ENCODE results near the gene ATXN7L1.
"Not testable (repeated sequence)": the region's sequence is repeated elsewhere in the genome, so short reads cannot be mapped to it uniquely, and the experiment has no call there.

Gene ATXN7L1

DNA sequence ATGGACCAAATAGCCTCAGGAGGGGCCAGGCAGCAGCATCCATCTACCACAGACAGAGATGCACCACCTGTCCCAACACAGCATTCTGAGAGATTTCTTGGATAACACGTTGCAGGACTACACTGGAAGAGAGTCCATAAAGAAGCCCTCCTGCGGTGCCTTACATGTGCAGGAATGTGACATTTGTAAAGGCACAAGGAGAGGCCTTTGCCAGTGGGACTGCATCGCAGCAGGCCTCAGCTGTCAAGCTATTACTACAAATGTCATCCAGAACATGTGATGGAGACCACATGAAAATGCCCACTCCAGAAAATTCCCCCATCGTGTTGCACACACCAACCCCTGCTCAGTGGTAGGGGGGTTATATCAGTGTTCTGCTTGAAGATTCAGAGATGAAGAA lies 77.4 kb downstream of the ATXN7L1 start:
- no peak for DNase-seq

DNA sequence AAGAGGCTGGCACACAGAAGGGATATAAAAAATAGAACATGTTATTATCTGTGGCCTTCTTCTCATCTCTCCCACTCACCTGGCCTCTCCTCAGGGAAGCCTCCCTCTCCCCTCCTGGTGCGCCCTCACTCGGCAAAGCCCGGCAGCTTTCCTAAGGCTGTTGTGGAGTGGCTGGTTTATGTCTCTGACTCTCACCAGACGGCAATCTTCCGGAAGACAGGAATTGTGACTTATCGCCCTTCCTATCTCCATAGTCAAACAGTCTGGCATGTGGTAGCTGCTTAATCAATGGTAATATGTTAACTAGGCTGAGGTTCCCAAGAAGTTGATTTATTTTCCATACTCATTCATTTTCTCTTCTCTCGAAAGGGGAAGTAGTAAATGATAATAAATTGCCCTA lies 78.7 kb downstream of the ATXN7L1 start:
- DNase-seq, result no peak

DNA sequence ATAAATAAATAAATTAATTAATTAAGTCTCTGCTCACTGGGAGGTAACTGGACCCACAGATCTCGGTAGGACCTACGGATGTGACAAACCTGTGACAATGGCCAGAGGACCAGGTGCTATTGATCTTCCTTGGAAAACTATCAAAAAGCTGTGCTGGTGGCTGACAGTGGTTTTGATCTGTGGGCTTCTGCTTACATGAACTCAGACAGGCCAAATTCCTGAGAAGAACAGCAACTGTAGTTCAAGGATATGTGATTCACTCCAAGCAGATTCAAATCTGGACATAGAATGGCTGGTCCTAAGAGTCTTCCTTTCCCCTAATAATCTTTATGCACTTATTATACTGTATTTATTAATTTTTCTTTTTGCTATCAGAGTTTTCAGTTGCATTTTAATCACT lies 80.0 kb downstream of the ATXN7L1 start:
- DNase-seq, result no peak

DNA sequence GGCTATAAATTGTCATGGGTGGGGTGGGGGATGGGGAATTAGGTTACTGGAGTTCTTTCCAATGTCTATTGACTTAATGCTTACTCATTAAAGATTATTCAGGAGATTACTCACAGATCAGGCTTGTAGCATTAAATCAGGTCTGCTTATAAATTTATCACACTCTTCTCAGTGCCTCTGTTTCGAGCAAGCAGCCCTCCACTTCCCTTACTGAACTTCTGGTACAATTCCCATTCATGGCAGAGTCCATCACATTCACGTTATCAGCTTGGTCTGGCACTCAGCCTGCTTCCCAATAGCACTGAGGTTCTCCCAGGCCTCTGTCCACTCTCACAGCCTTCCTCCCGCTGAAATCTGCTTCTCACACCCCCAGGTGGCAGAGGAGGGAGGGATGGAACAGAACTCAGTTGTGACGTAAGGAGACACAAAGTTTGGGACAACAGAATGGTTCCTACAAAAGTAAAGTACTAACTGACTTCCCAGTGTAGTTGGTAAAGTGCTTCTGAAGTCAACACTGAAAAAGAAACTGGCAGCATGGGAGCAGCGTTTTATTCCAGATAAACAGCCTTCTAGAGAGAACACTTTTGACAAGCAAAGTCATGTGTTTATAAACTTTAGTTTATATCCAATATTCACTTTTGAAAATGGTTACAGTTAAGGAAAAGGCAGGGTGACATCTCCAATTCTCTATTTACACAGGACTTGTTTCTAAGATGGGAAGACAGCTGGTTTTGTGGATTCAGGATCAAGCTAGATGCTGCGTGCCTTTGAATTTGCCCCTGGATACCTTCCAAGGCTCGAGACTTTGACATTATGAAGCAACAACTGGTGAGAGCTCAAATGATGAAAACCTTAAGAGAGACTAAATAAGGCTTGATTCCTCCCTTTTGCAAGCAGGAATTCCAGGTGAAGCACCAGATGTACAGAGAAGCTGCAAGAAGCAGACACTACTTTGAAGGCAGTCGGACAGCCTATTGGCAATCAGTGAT lies 81.4 kb downstream of the ATXN7L1 start:
- no peak for DNase-seq

DNA sequence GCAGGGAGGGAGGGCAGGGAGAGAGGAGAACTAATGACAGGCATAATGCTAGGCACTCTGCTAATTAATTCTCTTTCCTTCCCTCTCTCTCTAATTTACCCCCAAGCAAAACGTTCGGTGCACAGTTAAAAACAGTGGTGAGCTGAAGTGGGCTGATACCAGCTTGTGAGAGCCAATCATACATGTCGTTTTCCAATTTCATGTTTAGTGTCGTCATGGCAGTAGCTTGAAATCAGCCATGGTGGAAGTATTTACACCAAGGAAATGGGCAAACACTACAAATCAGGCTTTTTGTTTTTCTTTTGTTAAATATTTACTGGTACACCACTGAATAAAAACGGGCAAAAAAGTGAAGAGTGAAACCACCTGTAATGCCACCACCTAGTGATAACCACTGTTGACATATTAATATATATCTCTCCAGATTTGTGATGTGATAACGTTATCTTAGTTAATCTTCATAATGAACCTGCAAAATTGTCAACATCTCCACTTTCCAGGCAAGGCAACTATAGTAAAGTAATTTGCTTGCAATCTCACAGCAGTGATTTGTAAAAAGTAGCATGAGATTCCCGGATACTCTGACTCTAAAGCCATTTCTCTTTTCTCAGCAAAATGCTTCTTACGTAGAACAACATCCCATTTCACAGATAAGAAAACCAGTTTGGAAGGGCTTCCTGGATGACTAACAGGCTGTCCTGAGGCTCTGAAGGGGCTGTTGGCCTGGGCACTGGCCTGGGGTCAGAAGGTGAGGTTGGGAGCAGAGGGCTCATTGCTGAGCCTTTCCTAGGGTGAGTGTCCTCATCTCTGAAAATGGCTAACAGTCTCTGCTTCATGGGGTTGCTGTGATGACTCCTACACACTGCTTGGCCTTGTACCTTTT lies 83.7 kb downstream of the ATXN7L1 start:
- DNase-seq, result no peak

- DNase-seq, result no peak
Measured at GRCh38 chr7:105791926-105792325, 84.5 kb downstream of the ATXN7L1 start.

DNA sequence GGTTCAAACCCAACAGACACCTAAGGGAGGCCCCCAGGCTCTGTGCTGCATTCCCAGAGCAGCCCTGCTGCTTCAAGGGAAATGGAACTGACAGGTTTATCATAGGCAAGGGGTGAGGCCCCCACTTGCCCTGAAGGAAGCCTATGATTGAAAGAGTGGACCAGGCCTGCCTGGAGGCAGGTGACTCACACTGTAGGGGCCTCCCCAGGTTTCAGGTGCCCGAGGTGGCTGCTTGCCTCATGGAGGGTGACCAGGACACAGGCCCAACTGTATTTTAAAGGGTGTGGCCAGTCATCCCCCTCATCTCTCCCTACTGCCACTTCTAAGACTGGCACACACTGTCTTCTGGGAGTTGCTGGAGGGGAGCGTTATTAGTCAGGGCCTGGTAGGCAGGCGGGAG lies 85.4 kb downstream of the ATXN7L1 start:
- DNase-seq, result no peak

GRCh38 chr7:105790452-105790851 lies 85.9 kb downstream of the ATXN7L1 start:
- not testable (repeated sequence) for DNase-seq

DNA sequence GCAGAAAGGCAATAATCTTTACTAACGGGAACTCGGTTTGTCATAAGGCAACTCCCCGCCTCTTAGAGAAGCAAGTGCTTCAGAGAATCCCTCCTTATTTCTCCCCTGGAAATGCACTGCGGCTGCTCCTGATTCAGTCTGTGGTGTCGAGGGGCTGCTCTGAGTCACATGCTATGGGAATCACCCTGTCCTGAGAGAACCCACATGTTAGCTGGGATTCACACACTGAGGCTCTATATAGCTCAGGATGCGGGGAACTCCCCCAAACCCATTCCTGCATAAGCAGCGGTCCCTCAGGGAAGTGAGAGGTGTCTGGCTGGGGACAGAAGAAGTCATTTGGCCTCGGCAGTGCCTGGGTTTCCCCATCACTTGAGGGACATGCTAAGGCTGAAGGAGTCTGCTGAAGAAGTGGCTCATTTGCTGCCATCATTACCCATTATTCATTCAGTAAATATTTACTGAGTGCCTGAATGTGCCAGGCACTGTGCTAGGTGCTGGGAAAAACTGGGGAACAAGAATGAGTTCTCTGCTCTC lies 87.5 kb downstream of the ATXN7L1 start:
- no peak for DNase-seq

DNA sequence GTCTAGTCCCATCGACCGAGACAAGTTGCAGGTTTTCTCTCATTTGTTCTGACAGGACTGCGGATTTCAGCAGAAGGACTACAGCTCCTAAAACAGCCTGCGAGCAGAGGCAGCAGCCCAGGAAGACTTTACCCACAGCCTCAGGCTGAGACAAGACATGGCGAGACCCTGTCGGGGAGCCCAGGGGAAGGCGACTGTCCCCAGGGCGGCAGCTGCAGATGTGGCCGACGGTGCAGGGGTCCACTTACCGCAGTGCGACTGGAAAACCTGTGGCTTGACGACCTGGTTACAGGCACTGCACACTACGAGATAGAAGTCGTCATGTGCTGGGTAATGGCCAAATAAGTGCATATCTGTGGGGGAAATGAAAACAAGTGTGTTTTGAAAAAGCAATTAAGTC lies 88.0 kb downstream of the ATXN7L1 start:
- no peak for DNase-seq

DNA sequence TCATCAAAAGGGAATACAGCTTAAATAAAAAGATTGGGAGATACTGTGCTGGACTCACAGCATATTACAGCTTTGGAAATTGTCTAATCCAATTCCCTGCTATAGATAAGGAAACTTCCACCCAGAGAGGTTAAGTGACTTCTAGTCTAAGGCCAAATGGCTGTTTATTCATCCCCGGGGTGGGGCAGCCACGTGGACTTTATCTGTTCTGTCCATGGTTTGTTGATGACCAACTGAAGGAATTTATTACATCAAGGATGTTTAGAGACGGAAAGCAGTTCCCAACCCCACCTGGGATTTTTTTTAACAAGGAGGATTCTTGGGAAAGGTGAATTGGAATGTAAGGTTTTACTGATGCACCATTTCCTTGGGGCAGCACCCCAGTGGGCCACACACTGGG lies 88.6 kb downstream of the ATXN7L1 start:
- DNase-seq, result no peak

DNA sequence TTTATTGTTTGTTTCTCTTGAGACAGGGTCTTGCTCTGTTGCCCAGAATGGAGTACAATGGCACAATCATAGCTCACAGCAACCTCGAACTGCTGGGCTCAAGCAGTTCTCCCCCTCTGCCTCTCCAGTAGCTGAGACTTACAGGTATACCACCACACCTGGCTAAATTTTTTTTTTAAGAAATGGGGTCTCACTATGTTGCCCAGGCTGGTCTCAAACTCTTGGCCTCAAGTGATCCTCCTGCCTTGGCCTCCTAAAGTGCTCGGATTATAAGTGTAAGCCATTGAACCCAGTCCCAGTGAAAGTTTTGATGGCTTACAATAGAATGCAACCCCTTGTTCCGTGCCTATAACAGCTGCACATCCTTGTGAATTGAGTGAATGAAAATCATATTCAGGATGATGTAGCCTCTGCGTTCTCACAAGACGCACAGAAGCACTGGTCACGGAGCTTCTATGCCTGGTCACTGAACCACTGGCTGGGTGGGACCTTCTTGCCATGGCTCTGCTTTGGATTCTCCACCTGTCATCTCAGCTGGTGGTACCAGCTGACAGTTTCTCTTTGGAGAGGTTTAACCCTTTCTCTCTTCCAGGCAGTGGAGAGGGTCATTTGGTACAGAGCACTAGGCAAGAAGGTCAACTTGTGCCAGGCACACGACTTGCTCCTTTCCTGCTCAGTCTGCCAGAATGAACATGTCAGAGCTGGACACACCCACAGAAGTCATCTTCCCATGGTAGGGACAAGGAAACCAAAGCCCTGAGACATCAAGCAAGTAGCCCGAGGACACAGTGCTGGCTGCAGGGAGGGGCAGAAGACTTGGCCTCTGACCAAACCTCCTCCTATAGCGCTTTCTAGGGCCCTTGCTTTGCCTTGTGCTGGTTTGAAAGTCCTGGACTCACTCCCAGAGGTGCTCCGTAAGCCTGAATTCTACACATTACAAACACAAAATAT lies 89.6 kb downstream of the ATXN7L1 start:
- no peak for DNase-seq

- no peak for DNase-seq
Measured at GRCh38 chr7:105782391-105783042, 93.9 kb downstream of the ATXN7L1 start.

DNA sequence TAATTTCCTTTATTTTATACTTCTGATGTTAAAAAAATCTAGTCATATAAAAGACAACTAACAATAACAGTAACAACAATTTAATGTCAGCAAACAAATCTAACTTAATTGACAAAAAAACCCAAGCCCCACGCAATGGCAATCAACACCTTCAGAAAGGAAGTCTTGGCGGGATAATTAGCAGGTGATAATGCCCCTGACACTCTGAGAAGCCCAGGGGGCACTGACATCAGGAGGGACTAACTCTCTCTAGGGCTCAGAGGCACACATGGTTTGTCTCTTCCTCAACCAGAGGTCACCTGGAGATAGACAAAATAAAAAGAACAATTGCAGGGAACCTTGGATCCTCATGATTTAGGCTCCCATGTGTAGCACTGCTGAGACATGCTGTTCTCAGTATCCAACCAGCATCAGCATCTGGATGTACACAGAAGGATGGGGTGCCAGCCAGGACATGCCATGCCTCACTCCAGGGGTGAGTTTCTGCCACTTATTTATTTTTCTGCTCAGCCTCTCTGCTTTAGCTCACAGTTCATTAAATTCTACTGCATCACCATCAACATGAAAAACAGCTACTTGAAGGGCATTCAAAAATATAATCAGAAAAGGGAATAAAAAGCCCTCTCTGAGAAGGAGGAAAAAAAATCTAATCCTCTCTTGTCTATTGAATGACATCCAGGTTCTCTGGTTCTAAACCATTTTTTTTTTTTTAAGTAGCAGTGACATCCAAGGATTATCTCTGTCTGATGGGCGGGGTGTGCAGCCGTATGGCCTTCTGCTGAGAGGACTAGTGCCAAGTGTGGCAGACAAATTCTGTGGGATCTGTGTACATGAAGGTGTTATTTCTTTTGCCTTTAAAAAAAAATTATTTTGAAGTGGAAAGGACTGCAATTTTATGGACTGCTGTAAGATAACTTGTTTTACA lies 96.3 kb downstream of the ATXN7L1 start:
- DNase-seq, result peak; percentile 35

- no peak for DNase-seq
Measured at GRCh38 chr7:105778956-105779355, 97.4 kb downstream of the ATXN7L1 start.

DNA sequence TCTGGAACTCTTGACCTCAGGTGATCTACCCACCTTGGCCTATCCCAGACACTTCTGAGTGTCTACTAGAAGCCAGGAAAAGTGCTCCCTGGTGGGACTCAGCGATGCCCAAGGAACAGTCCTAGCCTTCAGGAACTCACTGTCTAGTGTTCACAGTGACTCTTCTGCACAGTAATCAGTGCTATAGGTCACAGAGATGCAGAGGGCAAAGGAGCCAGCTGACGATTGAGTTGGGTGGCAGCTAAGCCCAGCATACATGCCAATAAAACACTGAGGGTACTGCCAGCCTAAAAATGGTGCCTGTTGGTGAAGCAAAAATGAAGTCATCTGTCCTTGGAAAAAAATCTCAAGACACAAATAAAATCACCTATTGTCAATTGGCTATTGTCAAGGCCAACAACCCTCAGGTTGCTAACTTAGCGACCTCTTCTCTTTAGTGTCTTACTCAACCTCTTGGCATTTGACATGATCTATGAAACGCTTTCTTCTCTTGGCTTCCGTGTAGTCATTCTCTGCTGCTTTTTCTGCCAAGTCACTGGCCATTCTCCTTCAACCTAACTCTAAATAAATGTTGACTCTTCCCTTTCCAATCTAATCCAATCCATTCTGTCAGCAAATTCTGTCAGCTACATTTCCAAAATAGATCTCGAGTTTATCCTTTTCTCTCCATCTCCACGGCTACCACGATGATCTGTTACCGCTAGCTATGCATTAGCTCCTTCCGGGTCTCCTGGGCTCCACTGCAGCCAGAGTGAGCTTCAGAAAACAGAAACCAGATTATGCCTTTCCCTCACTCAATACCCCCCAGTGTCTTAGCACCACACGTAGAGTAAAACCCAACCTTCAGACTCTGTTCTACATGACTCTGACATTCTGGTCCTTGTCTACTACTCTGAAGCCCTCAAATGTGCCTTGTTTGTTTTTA lies 99.2 kb downstream of the ATXN7L1 start:
- DNase-seq, result no peak

- DNase-seq, result peak; percentile 40
Measured at GRCh38 chr7:105776068-105776790, 100.2 kb downstream of the ATXN7L1 start.

GRCh38 chr7:105775580-105775979 lies 100.8 kb downstream of the ATXN7L1 start:
- no peak for DNase-seq

DNA sequence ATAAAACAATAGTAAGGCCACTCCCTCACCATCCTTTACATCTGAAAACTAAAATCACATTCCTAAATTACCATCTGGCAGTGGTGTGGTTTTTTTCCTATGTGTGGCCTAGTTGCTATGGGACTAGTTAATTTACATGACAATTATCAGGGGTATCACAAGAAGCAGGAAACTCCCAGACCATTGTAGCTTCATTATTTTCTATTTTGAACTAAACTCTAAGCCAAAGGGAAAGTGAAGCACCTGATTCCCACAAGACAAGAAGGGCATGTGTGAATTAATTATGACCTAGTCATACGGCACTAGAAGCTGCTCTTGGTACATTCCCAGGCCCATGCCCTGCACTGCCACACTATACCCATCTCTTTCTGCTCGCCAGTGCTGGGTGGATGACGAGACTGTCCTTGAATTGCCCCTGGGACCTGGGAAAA lies 103.4 kb downstream of the ATXN7L1 start:
- DNase-seq, result no peak
